ENCODE data around the gene VTCN1.

VTCN1 gene

GRCh38 chr1:117180147-117180967 lies 30.4 kb downstream of the VTCN1 start (continued):
- TF ChIP-seq PATZ1 (CRISPR knock-in tag; IDR thresholded peaks at IDR 0.05; ENCODE audit: borderline replicate concordance) = no peak
- no peak for TF ChIP-seq GLIS3 (CRISPR knock-in tag; IDR thresholded peaks at IDR 0.05)
- no peak for TF ChIP-seq ARNTL (CRISPR knock-in tag; IDR thresholded peaks at IDR 0.05; ENCODE audit: borderline replicate concordance, low read depth)
- no peak for TF ChIP-seq ZFP3 (CRISPR knock-in tag; IDR thresholded peaks at IDR 0.05)
- TF ChIP-seq POU6F1 (CRISPR knock-in tag; IDR thresholded peaks at IDR 0.05; ENCODE audit: borderline replicate concordance, low read depth) = no peak
- no peak for TF ChIP-seq OSR1 (CRISPR knock-in tag; IDR thresholded peaks at IDR 0.05)
- TF ChIP-seq BACH2 (CRISPR knock-in tag; IDR thresholded peaks at IDR 0.05; ENCODE audit: borderline replicate concordance) = no peak

- ATAC-seq = no peak
- no peak for TF ChIP-seq OSR1 (CRISPR knock-in tag; IDR thresholded peaks at IDR 0.05)
- no peak for TF ChIP-seq ZFP3 (CRISPR knock-in tag; IDR thresholded peaks at IDR 0.05)
- no peak for TF ChIP-seq SNAI2 (CRISPR knock-in tag; IDR thresholded peaks at IDR 0.05)
- TF ChIP-seq ZC3H10 (CRISPR knock-in tag; IDR thresholded peaks at IDR 0.05) = no peak
- TF ChIP-seq TCF4 (CRISPR knock-in tag; IDR thresholded peaks at IDR 0.05; ENCODE audit: borderline replicate concordance) = no peak
- no peak for TF ChIP-seq ESRRG (CRISPR knock-in tag; IDR thresholded peaks at IDR 0.05)
- TF ChIP-seq ZNF70 (CRISPR knock-in tag; IDR thresholded peaks at IDR 0.05) = no peak
- no peak for TF ChIP-seq GLIS3 (CRISPR knock-in tag; IDR thresholded peaks at IDR 0.05)
- TF ChIP-seq CREB5 (CRISPR knock-in tag; IDR thresholded peaks at IDR 0.05; ENCODE audit: low read depth) = no peak
- no peak for TF ChIP-seq ZNF8 (CRISPR knock-in tag; IDR thresholded peaks at IDR 0.05)
These were observed 31.3 kb downstream of the VTCN1 start for GRCh38 chr1:117179471-117179870.

GRCh38 chr1:117178756-117179155 lies 32.0 kb downstream of the VTCN1 start:
- TF ChIP-seq ZNF565 (CRISPR knock-in tag; conservative IDR thresholded peaks at IDR 0.05; ENCODE audit: low read depth) (no peak), ESRRG (CRISPR knock-in tag; IDR thresholded peaks at IDR 0.05) (no peak), ISL1 (CRISPR knock-in tag; IDR thresholded peaks at IDR 0.05) (no peak), ZNF8 (CRISPR knock-in tag; IDR thresholded peaks at IDR 0.05) (no peak), ZFP30 (CRISPR knock-in tag; IDR thresholded peaks at IDR 0.05) (no peak), TCF4 (CRISPR knock-in tag; IDR thresholded peaks at IDR 0.05; ENCODE audit: borderline replicate concordance) (no peak), ZC3H10 (CRISPR knock-in tag; IDR thresholded peaks at IDR 0.05) (no peak), ZFP3 (CRISPR knock-in tag; IDR thresholded peaks at IDR 0.05) (no peak), ARNTL (CRISPR knock-in tag; IDR thresholded peaks at IDR 0.05; ENCODE audit: borderline replicate concordance, low read depth) (no peak), CSDC2 (CRISPR knock-in tag; IDR thresholded peaks at IDR 0.05) (no peak), CSRNP3 (CRISPR knock-in tag; IDR thresholded peaks at IDR 0.05) (no peak), TOX (CRISPR knock-in tag; IDR thresholded peaks at IDR 0.05; ENCODE audit: borderline replicate concordance) (no peak), SNAI2 (CRISPR knock-in tag; IDR thresholded peaks at IDR 0.05) (no peak), OSR1 (CRISPR knock-in tag; IDR thresholded peaks at IDR 0.05) (no peak), PPARA (CRISPR knock-in tag; IDR thresholded peaks at IDR 0.05; ENCODE audit: borderline replicate concordance) (no peak), ZNF70 (CRISPR knock-in tag; IDR thresholded peaks at IDR 0.05) (no peak)

GRCh38 chr1:117177376-117177775 lies 33.4 kb downstream of the VTCN1 start:
- TF ChIP-seq CREB5 (CRISPR knock-in tag; IDR thresholded peaks at IDR 0.05; ENCODE audit: low read depth) (no peak), ZFP30 (CRISPR knock-in tag; IDR thresholded peaks at IDR 0.05) (no peak), TSHZ2 (CRISPR knock-in tag; IDR thresholded peaks at IDR 0.05) (no peak)
- no peak for ATAC-seq

More at GRCh38 chr1:117178756-117179155, 32.0 kb downstream of the VTCN1 start:
- no peak for ATAC-seq
